RWPE2 (cell line): ENCODE measurements around the gene GNLY.

Experiments
- ATAC-seq: fragments of 200-7000 bp; cut with Tn5 transposase; 3 replicates; pipeline ENCODE4 v1.9.1; 2021; ENCODE audit warnings: low read depth
- DNase-seq: peaks from one replicate; pipeline ENCODE4 v3.0.0-alpha.2; 2020; ENCODE audit warnings: low spot score
- H3K27ac ChIP-seq: fragments of 450-650 bp; 2 replicates; pipeline ENCODE4 v1.5.1; 2017; ENCODE audit warnings: mild to moderate bottlenecking; ENCODE audit not compliant: poor library complexity, severe bottlenecking
- H3K27me3 ChIP-seq: fragments of 250-450 bp; sonication (Bioruptor Pico); 2 replicates; pipeline ENCODE4 v1.5.1; 2021; ENCODE audit warnings: mild to moderate bottlenecking, moderate library complexity; ENCODE audit not compliant: insufficient read depth, poor library complexity, severe bottlenecking
- H3K36me3 ChIP-seq: fragments of 250-450 bp; sonication (Bioruptor Pico); 2 replicates; pipeline ENCODE4 v1.5.1; 2020; ENCODE audit warnings: low read depth, mild to moderate bottlenecking, moderate library complexity
- H3K4me1 ChIP-seq: fragments of 250-450 bp; sonication (Bioruptor Pico); 2 replicates; pipeline ENCODE4 v1.5.1; 2021; ENCODE audit warnings: mild to moderate bottlenecking, moderate library complexity; ENCODE audit not compliant: insufficient read depth, poor library complexity, severe bottlenecking
- H3K4me3 ChIP-seq: fragments of 250-450 bp; sonication (Bioruptor Pico); 2 replicates; pipeline ENCODE4 v1.5.1; 2021; ENCODE audit warnings: mild to moderate bottlenecking, moderate library complexity; ENCODE audit not compliant: severe bottlenecking
- H3K9me3 ChIP-seq: fragments of 250-450 bp; sonication (Bioruptor Pico); 2 replicates; pipeline ENCODE4 v1.5.1; 2021; ENCODE audit warnings: mild to moderate bottlenecking, moderate library complexity; ENCODE audit not compliant: severe bottlenecking
- TF ChIP-seq, protein P1 (sequence below): fragments of 450-650 bp; IDR thresholded peaks from one replicate; pipeline ENCODE4 v1.5.1; 2017; ENCODE audit warnings: mild to moderate bottlenecking, moderate library complexity; ENCODE audit not compliant: poor library complexity, severe bottlenecking

GNLY gene

DNA sequence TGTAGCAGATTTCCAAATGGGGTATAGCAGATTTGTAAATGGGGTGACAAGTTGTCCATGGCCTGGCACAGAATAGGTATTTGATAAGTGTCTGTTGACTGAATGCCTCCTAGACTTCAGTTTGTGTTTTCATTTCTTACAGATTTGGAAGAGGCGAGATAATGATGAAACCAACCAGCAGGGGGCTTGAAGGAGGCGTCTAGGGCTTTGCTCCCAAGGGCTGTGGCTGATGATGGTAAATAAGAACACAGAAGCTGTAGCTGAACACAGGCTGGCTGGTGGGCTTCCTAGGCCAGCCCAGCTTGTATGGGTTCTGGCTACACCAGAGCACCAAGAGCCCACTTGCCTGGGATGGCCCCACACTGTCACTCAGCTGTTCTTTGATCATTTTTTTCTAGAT is 45.5 kb upstream of the GNLY start:
- H3K9me3 ChIP-seq: no peaks in the 10 kb centered on the region
- peaks cover 85% of the 10 kb centered on the region for H3K36me3 ChIP-seq
- no peak for DNase-seq
- H3K27ac ChIP-seq: no peak overlapping the region
- TF ChIP-seq, protein P1, sequence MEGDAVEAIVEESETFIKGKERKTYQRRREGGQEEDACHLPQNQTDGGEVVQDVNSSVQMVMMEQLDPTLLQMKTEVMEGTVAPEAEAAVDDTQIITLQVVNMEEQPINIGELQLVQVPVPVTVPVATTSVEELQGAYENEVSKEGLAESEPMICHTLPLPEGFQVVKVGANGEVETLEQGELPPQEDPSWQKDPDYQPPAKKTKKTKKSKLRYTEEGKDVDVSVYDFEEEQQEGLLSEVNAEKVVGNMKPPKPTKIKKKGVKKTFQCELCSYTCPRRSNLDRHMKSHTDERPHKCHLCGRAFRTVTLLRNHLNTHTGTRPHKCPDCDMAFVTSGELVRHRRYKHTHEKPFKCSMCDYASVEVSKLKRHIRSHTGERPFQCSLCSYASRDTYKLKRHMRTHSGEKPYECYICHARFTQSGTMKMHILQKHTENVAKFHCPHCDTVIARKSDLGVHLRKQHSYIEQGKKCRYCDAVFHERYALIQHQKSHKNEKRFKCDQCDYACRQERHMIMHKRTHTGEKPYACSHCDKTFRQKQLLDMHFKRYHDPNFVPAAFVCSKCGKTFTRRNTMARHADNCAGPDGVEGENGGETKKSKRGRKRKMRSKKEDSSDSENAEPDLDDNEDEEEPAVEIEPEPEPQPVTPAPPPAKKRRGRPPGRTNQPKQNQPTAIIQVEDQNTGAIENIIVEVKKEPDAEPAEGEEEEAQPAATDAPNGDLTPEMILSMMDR: peak; percentile 39
- H3K27me3 ChIP-seq: no peaks in the 10 kb centered on the region
- no peak overlapping the region for H3K4me3 ChIP-seq
- peak; percentile 45; the same call in 1 of the 3 replicates for ATAC-seq
- peaks cover 12% of the 10 kb centered on the region for H3K4me1 ChIP-seq

DNA sequence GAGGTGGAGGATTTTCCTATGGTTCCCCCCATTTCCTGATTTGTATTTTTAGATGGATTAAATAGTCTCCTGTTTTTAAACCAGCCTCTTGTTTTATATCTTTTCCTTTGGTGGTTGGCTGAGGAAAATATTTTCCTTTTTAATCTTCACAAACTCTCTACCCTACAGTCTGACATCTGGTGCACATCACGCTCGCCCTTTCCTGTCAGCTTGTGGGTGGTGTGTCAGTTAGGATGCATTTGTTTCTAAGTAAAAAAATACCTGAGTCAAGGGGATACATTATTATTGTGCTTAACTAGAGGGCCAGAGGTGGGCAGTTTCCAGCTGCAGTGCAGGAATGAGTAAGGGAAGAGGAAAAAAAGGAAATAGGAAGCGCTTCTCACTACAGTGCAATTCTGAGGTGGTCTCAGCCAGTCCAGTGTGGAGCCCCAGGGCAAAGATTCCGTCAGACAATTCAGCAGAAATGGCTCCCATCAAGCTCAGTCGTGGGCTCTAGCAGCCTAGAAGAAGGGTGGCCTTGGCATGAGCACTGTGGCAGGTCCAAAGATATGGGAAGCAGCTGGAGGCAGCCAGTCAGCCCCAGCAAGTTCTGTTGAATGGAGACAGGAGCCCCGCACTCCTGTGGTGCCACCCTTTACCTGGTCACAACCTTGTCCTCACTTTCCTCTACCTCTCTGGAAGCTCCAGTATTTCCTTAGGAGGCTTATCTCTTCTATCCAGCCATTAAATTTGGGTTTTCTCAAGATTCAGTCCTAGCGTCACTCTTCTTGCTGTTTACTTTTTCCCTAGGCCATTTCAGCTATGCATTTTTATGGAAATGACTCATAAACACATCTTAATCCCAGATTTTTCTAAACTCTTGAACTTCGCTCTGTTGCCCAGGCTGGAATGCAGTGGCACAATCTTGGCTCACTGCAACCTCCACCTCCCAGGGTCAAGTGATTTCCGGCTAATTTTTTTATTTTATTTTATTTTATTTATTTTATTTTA is 44.7 kb upstream of the GNLY start:
- peaks cover 12% of the 10 kb centered on the region for H3K4me1 ChIP-seq
- DNase-seq (no peak), ATAC-seq (peak; percentile 63)
- peaks cover 77% of the 10 kb centered on the region for H3K36me3 ChIP-seq
- TF ChIP-seq, protein P1: no peak
- H3K27ac ChIP-seq: peak overlapping the region; percentile 25
- H3K27me3 ChIP-seq: no peaks in the 10 kb centered on the region
- no peak overlapping the region for H3K4me3 ChIP-seq
- H3K9me3 ChIP-seq: no peaks in the 10 kb centered on the region

GRCh38 chr2:85650456-85650855 is 43.7 kb upstream of the GNLY start:
- Histone ChIP-seq H3K4me1 (peaks cover 12% of the 10 kb centered on the region), H3K36me3 (peaks cover 68% of the 10 kb centered on the region), H3K27me3 (no peaks in the 10 kb centered on the region), H3K9me3 (no peaks in the 10 kb centered on the region), H3K4me3 (no peak overlapping the region), H3K27ac (peak overlapping the region; percentile 25)
- no peak for DNase-seq
- TF ChIP-seq, protein P1: no peak
- no peak for ATAC-seq

- H3K36me3 ChIP-seq: peaks cover 61% of the 10 kb centered on the region
- no peak overlapping the region for H3K4me3 ChIP-seq
- H3K4me1 ChIP-seq: peaks cover 12% of the 10 kb centered on the region
- DNase-seq (no peak), ATAC-seq (no peak)
- no peaks in the 10 kb centered on the region for H3K9me3 ChIP-seq
- H3K27ac ChIP-seq: no peak overlapping the region
- TF ChIP-seq, protein P1: no peak
- no peaks in the 10 kb centered on the region for H3K27me3 ChIP-seq
Observed at GRCh38 chr2:85651097-85651496, 43.1 kb upstream of the GNLY start.

- Histone ChIP-seq H3K27me3 (no peaks in the 10 kb centered on the region), H3K4me1 (peaks cover 12% of the 10 kb centered on the region), H3K27ac (no peak overlapping the region), H3K9me3 (no peaks in the 10 kb centered on the region), H3K4me3 (no peak overlapping the region), H3K36me3 (peaks cover 53% of the 10 kb centered on the region)
- no peak for ATAC-seq
- no peak for DNase-seq
- TF ChIP-seq, protein P1: no peak
Observed at GRCh38 chr2:85652056-85652455, 42.1 kb upstream of the GNLY start.
